HepG2 (cell line): Measurements from ENCODE around the gene MAFF. TPM values are rescaled to one million over a fixed set of nuclear protein-coding genes. Genes with fewer than 3 reads are reported as not detected.

Source experiments
- AHDC1 ChIP-seq: sonication (generic); formaldehyde crosslinking; IDR thresholded peaks from 2 replicates; pipeline ENCODE4 v1.5.1; 2020; ENCODE audit warnings: mild to moderate bottlenecking, missing genetic modification reagents, borderline replicate concordance
- CREB1 ChIP-seq, 2 experiments: fragments of 450-650 bp in 1 of 2; IDR thresholded peaks; 2 replicates each; pipeline ENCODE4 v1.6.1; 2016 to 2017; ENCODE audit warnings: control low read depth in 1 of 2, mild to moderate bottlenecking in 1 of 2, missing compliant biosample characterization in 1 of 2, missing genetic modification characterization in 1 of 2
- ELF1 ChIP-seq: sonication (generic); formaldehyde crosslinking; IDR thresholded peaks from 2 replicates; pipeline ENCODE4 v1.4.0; 2020; ENCODE audit warnings: missing genetic modification reagents
- FIP1L1 ChIP-seq: fragments of 200-400 bp; formaldehyde crosslinking; IDR thresholded peaks from 2 replicates; pipeline ENCODE4 v1.6.1; 2018; ENCODE audit warnings: low read depth, mild to moderate bottlenecking, low read length, moderate library complexity, borderline replicate concordance; ENCODE audit not compliant: insufficient read depth
- FOXC1 ChIP-seq: sonication (generic); formaldehyde crosslinking; IDR thresholded peaks from 2 replicates; pipeline ENCODE4 v1.8.0; 2022; ENCODE audit warnings: mild to moderate bottlenecking, missing genetic modification reagents, borderline replicate concordance
- GABPB1 ChIP-seq: IDR thresholded peaks from 2 replicates; pipeline ENCODE4 v1.6.1; 2016; ENCODE audit warnings: mild to moderate bottlenecking, missing genetic modification reagents, moderate library complexity, missing compliant biosample characterization
- GZF1 ChIP-seq: sonication (generic); formaldehyde crosslinking; IDR thresholded peaks from 2 replicates; pipeline ENCODE4 v1.5.1; 2020; ENCODE audit warnings: mild to moderate bottlenecking, missing genetic modification reagents
- HMG20A ChIP-seq: IDR thresholded peaks from 2 replicates; pipeline ENCODE4 v1.6.1; 2016; ENCODE audit warnings: borderline replicate concordance
- MEF2D ChIP-seq: sonication (generic); formaldehyde crosslinking; IDR thresholded peaks from 2 replicates; pipeline ENCODE4 v1.5.1; 2020; ENCODE audit warnings: mild to moderate bottlenecking, missing genetic modification reagents
- PHF21A ChIP-seq: sonication (generic); formaldehyde crosslinking; IDR thresholded peaks from 2 replicates; pipeline ENCODE4 v1.5.0; 2020; ENCODE audit warnings: mild to moderate bottlenecking, missing genetic modification reagents
- RAD21 ChIP-seq: fragments of 450-650 bp; formaldehyde crosslinking; IDR thresholded peaks from 2 replicates; pipeline ENCODE4 v1.5.0; 2020; ENCODE audit warnings: mild to moderate bottlenecking
- RELA ChIP-seq: sonication (generic); formaldehyde crosslinking; IDR thresholded peaks from 2 replicates; pipeline ENCODE4 v1.4.0; 2020; ENCODE audit warnings: missing genetic modification reagents
- SKI ChIP-seq: fragments of 450-650 bp; IDR thresholded peaks from one replicate; pipeline ENCODE4 v1.6.1; 2018; ENCODE audit warnings: mild to moderate bottlenecking; ENCODE audit not compliant: partially characterized antibody
- TGIF2 ChIP-seq: IDR thresholded peaks from 2 replicates; pipeline ENCODE4 v1.6.1; 2016; ENCODE audit warnings: control low read depth, missing compliant biosample characterization
- XRCC5 ChIP-seq: fragments of 200-400 bp; formaldehyde crosslinking; optimal IDR thresholded peaks from 2 replicates; pipeline ENCODE3; 2017; ENCODE audit warnings: mild to moderate bottlenecking, low read length
- ZNF367 ChIP-seq: sonication (generic); formaldehyde crosslinking; IDR thresholded peaks from 2 replicates; pipeline ENCODE4 v1.4.0; 2020; ENCODE audit warnings: missing genetic modification reagents, borderline replicate concordance
- ZNF468 ChIP-seq: sonication (generic); formaldehyde crosslinking; IDR thresholded peaks from 2 replicates; pipeline ENCODE4 v1.8.0; 2022; ENCODE audit warnings: mild to moderate bottlenecking, moderate library complexity, missing genetic modification reagents
- ZNF687 ChIP-seq: sonication (generic); formaldehyde crosslinking; IDR thresholded peaks from 2 replicates; pipeline ENCODE4 v1.5.1; 2020; ENCODE audit warnings: mild to moderate bottlenecking, missing genetic modification reagents, moderate library complexity
- polyA plus RNA-seq, 8 experiments: library from polyadenylated mRNA; depleted of rRNA in 3 of 8; stranded (reverse) in 7 of 8; unstranded in 1 of 8; fragments of >200 nt; fragmentation: Illumina TruSeq in 4 of 8; extraction: Trizol in 4 of 8; gene quantifications; 2 replicates each; pipeline versions ENCODE4 v1.2.1 to v1.2.3, GENCODE V29; 2011 to 2016; ENCODE audit warnings: low read depth in 4 of 8, missing spikeins in 1 of 8, mixed read lengths in 1 of 8; ENCODE audit not compliant: insufficient read depth in 1 of 8
- total RNA-seq, 5 experiments: library from RNA; depleted of rRNA; stranded (reverse); fragments of >200 nt; fragmentation: Illumina TruSeq; extraction: Trizol; gene quantifications; 2 replicates each; pipeline ENCODE4 v1.2.3, GENCODE V29; 2016; ENCODE audit warnings: low read depth in 1 of 5

MAFF gene
- total and polyA plus RNA-seq, 2 of the 13 experiments (the other 11 are each of a cell fraction or from before 2014, with no cell fraction given) = 5.4 to 14.3 TPM

DNA sequence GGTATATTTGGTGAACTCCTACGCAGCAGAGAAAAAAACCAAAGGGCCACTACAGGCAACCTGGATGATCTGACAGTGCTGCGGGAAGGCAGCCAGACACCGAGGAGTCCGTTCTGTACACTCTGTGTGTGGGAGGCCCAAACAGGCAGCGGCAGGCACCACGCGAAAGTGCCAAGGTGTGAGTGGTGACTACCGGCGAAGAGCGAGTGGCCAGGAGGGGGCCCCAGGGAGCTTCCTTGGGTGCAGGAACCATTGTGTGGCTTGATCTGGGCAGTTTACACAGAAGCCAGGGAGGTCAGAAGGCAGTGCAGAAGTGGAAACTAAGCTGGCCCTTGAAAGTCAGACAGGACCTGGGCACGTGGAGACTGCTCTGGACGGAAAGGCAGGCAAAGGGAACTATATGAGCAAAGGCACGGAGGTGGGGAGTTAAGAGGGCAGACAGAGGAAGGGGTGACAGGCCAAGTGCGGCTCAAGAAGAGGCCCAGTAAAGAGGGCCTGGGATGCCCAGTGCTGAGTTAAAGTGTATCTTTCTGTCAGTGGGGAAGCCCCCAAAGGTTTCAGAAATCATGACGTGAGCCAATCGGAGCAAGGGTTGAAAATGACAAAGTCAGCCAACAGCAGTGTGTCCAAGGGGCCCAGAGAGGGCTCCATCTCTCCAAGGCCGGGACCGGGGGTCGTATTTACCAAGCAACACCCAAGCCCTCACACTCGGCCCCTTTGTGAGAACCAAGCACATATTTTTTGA, 60.4 kb downstream of the MAFF start (continued):
- TF ChIP-seq AHDC1 = 0 out of 2 replicates have a peak, but pooled peaks have one; percentile 22
- peak; percentile 33 for TF ChIP-seq SKI
- peak; percentile 47; the same call in 1 of the 2 replicates for TF ChIP-seq PHF21A
- TF ChIP-seq FIP1L1 = no peak
- TF ChIP-seq XRCC5 = peak; percentile 83
- TF ChIP-seq GZF1 = peak; percentile 39; the same call in 1 of the 2 replicates
- TF ChIP-seq RELA = no peak
- peak; percentile 87 for TF ChIP-seq ZNF687
- no peak for TF ChIP-seq CREB1 (IDR thresholded peaks at IDR 0.05)
- TF ChIP-seq CREB1 (CRISPR knock-in tag; IDR thresholded peaks at IDR 0.05) = no peak
- no peak for TF ChIP-seq ZNF367 (CRISPR knock-in tag)
- no peak; the same call in 1 of the 2 replicates for TF ChIP-seq ELF1
- TF ChIP-seq RAD21 = peak; percentile 80
- 0 out of 2 replicates have a peak, but pooled peaks have one; percentile 14 for TF ChIP-seq HMG20A (CRISPR knock-in tag)
- no peak for TF ChIP-seq ZNF468 (CRISPR knock-in tag)
- 0 out of 2 replicates have a peak, but pooled peaks have one; percentile 19 for TF ChIP-seq GABPB1
- TF ChIP-seq FOXC1 (CRISPR knock-in tag) = 0 out of 2 replicates have a peak, but pooled peaks have one; percentile 53
- no peak for TF ChIP-seq MEF2D (CRISPR knock-in tag)
- no peak; the same call in 1 of the 2 replicates for TF ChIP-seq TGIF2 (CRISPR knock-in tag)
